GM20000 (cell line): ENCODE data around the gene ZNF586.

Experiments
- DNase-seq: peaks from one replicate; pipeline ENCODE4 v3.0.0; 2012; ENCODE audit warnings: low spot score
- CTCF ChIP-seq: IDR thresholded peaks from 2 replicates; pipeline ENCODE4 v1.5.1; 2012; ENCODE audit warnings: mild to moderate bottlenecking, control low read depth; ENCODE audit errors: extremely low read depth, missing control alignments

Gene ZNF586

GRCh38 chr19:57813919-57814504 lies 44.5 kb downstream of the ZNF586 start:
- no peak for DNase-seq

GRCh38 chr19:57814505-57815246 lies 45.2 kb downstream of the ZNF586 start, which contains the start of gene ZNF552:
ZNF552 (minus strand) TSS chr19:57814913; CDS start chr19:57814743, 170 bp downstream.
- TF ChIP-seq CTCF, result no peak
- DNase-seq, result peak; percentile 80

More at GRCh38 chr19:57813919-57814504, 44.5 kb downstream of the ZNF586 start:
- no peak for TF ChIP-seq CTCF

GRCh38 chr19:57815247-57816075 lies 46.0 kb downstream of the ZNF586 start:
- no peak for TF ChIP-seq CTCF
- DNase-seq, result no peak

GRCh38 chr19:57816652-57817051 lies 47.2 kb downstream of the ZNF586 start:
- no peak for TF ChIP-seq CTCF
- DNase-seq, result no peak

- no peak for TF ChIP-seq CTCF
Observed at GRCh38 chr19:57817976-57818375, 48.5 kb downstream of the ZNF586 start.

GRCh38 chr19:57818378-57818777 lies 48.9 kb downstream of the ZNF586 start:
- TF ChIP-seq CTCF, result no peak
- DNase-seq, result no peak

More at GRCh38 chr19:57817976-57818375, 48.5 kb downstream of the ZNF586 start:
- no peak for DNase-seq
